SK-N-SH (cell line): Measurements from ENCODE around the gene EXOC1L. TPM values are rescaled to one million over a fixed set of nuclear protein-coding genes. Genes with fewer than 3 reads are reported as not detected.

Experiments used
- CTCF ChIA-PET: fragments of 300-600, 350-600 bp; formaldehyde crosslinking; extraction: SDS; loops from one replicate; lab custom pipeline; 2021; lab: Yijun Ruan, JAX
- POLR2A ChIA-PET: fragments of 350-600 bp; sonication (Branson Sonifier 250); formaldehyde crosslinking; extraction: SDS; loops from one replicate; lab custom pipeline; 2020; ENCODE audit warnings: antibody characterized with exemption, inconsistent platforms; lab: Yijun Ruan, JAX
- DNase-seq: peaks from one replicate; pipeline ENCODE4 v3.0.0; 2012
- H2AFZ ChIP-seq: fragments of 200-600 bp; sonication (generic); 2 replicates; pipeline ENCODE4 v1.8.1; 2016; ENCODE audit warnings: antibody characterized with exemption, mild to moderate bottlenecking, low read depth
- H3F3A ChIP-seq: fragments of 200-600 bp; sonication (generic); replicated peaks from 2 replicates; pipeline ENCODE3; 2016; ENCODE audit warnings: antibody characterized with exemption, mild to moderate bottlenecking; ENCODE audit not compliant: insufficient read depth
- H3K27ac ChIP-seq, 2 experiments: fragments of 200-500 bp in 1 of 2; fragments of 200-600 bp in 1 of 2; sonication (Bioruptor generic) in 1 of 2; sonication (generic), shearing (Covaris generic) in 1 of 2; 2 replicates each; pipeline versions ENCODE4 v1.5.1 to v1.6.1; 2014 to 2016; ENCODE audit warnings: low read depth in 2 of 2, inconsistent platforms in 1 of 2, low read length in 1 of 2, mild to moderate bottlenecking in 1 of 2, mixed read lengths in 1 of 2
- H3K27me3 ChIP-seq: fragments of 200-600 bp; sonication (generic), shearing (Covaris generic); 2 replicates; pipeline ENCODE4 v1.6.1; 2016; ENCODE audit warnings: mixed run types; ENCODE audit not compliant: insufficient read depth
- H3K36me3 ChIP-seq, 2 experiments: fragments of 200-500 bp in 1 of 2; fragments of 200-600 bp in 1 of 2; sonication (Bioruptor generic) in 1 of 2; sonication (generic) in 1 of 2; replicated peaks in 1 of 2; 2 replicates each; pipeline versions ENCODE3 to v1.5.1; 2014 to 2016; ENCODE audit warnings: low read length in 1 of 2, mild to moderate bottlenecking in 1 of 2; ENCODE audit not compliant: insufficient read depth in 2 of 2, control insufficient read depth in 1 of 2
- H3K4me1 ChIP-seq, 2 experiments: fragments of 200-500 bp in 1 of 2; fragments of 200-600 bp in 1 of 2; sonication (Bioruptor generic) in 1 of 2; sonication (generic), shearing (Covaris generic) in 1 of 2; 2 replicates each; pipeline versions ENCODE4 v1.5.1 to v1.6.1; 2014 to 2016; ENCODE audit warnings: low read depth in 1 of 2, low read length in 1 of 2, mixed run types in 1 of 2; ENCODE audit not compliant: insufficient read depth in 2 of 2, control insufficient read depth in 1 of 2
- H3K4me2 ChIP-seq: fragments of 200-600 bp; sonication (generic), shearing (Covaris generic); 2 replicates; pipeline ENCODE4 v1.6.1; 2017; ENCODE audit warnings: mixed run types
- H3K4me3 ChIP-seq, 2 experiments: fragments of 200-500 bp in 1 of 2; fragments of 200-600 bp in 1 of 2; sonication (Bioruptor generic) in 1 of 2; sonication (generic), shearing (Covaris generic) in 1 of 2; 2 replicates each; pipeline versions ENCODE4 v1.5.1 to v1.8.1; 2014 to 2016; ENCODE audit warnings: low read depth in 2 of 2, inconsistent platforms in 1 of 2, low read length in 1 of 2, mild to moderate bottlenecking in 1 of 2, mixed read lengths in 1 of 2, moderate library complexity in 1 of 2
- H3K79me2 ChIP-seq: fragments of 200-600 bp; sonication (generic); 2 replicates; pipeline ENCODE4 v1.8.1; 2017; ENCODE audit warnings: mild to moderate bottlenecking; ENCODE audit not compliant: insufficient read depth
- H3K9ac ChIP-seq: fragments of 200-600 bp; sonication (generic); 2 replicates; pipeline ENCODE4 v1.6.1; 2017; ENCODE audit warnings: mixed run types
- H3K9me2 ChIP-seq: fragments of 200-600 bp; sonication (generic); 2 replicates; pipeline ENCODE4 v1.6.1; 2017; ENCODE audit warnings: mixed run types
- H3K9me3 ChIP-seq: fragments of 200-600 bp; sonication (generic); 2 replicates; pipeline ENCODE4 v1.6.1; 2017; ENCODE audit warnings: mixed run types, mild to moderate bottlenecking, moderate library complexity
- H4K20me1 ChIP-seq: fragments of 200-600 bp; sonication (generic); 2 replicates; pipeline ENCODE4 v1.6.1; 2017; ENCODE audit warnings: mild to moderate bottlenecking, mixed run types; ENCODE audit not compliant: insufficient read depth
- CHD2 ChIP-seq: fragments of 150-350 bp; IDR thresholded peaks from 2 replicates; pipeline ENCODE4 v1.6.1; 2018; ENCODE audit warnings: low read length; ENCODE audit not compliant: partially characterized antibody
- ELF1 ChIP-seq: IDR thresholded peaks from 2 replicates; pipeline ENCODE4 v1.4.0; 2012
- EP300 ChIP-seq, 2 experiments: IDR thresholded peaks; 2 replicates each; pipeline versions ENCODE4 v1.4.0 to v1.6.1; 2012; ENCODE audit warnings: borderline replicate concordance in 1 of 2, low read depth in 1 of 2, low read length in 1 of 2
- FOXJ3 ChIP-seq: sonication (generic); formaldehyde crosslinking; IDR thresholded peaks from 2 replicates; pipeline ENCODE4 v1.5.1; 2020; ENCODE audit warnings: mild to moderate bottlenecking, missing genetic modification reagents
- FOXM1 ChIP-seq: IDR thresholded peaks from 2 replicates; pipeline ENCODE4 v1.4.0; 2012; ENCODE audit warnings: low read depth, mild to moderate bottlenecking
- GABPA ChIP-seq: IDR thresholded peaks from 2 replicates; pipeline ENCODE4 v1.4.0; 2012; ENCODE audit warnings: low read depth, mild to moderate bottlenecking
- GATA2 ChIP-seq: sonication (generic); formaldehyde crosslinking; IDR thresholded peaks from 2 replicates; pipeline ENCODE4 v1.5.0; 2020; ENCODE audit warnings: mild to moderate bottlenecking, missing genetic modification reagents
- JUND ChIP-seq: IDR thresholded peaks from 2 replicates; pipeline ENCODE4 v1.4.0; 2012
- MEF2A ChIP-seq: IDR thresholded peaks from 2 replicates; pipeline ENCODE4 v1.4.0; 2012; ENCODE audit warnings: low read depth, borderline replicate concordance
- MXI1 ChIP-seq: IDR thresholded peaks from 2 replicates; pipeline ENCODE4 v1.6.1; 2012; ENCODE audit warnings: mild to moderate bottlenecking, low read depth, low read length, improper control_type of control experiment
- NFIC ChIP-seq: IDR thresholded peaks from 2 replicates; pipeline ENCODE4 v1.4.0; 2012; ENCODE audit warnings: borderline replicate concordance
- RCOR1 ChIP-seq: fragments of 150-350 bp; IDR thresholded peaks from 2 replicates; pipeline ENCODE4 v1.6.1; 2017; ENCODE audit warnings: antibody characterized with exemption, low read length
- TAF1 ChIP-seq: IDR thresholded peaks from 2 replicates; pipeline ENCODE4 v1.6.1; 2012; ENCODE audit warnings: low read depth, mild to moderate bottlenecking, low read length, moderate library complexity, borderline replicate concordance
- TCF12 ChIP-seq: IDR thresholded peaks from 2 replicates; pipeline ENCODE4 v1.4.0; 2012
- TEAD4 ChIP-seq: IDR thresholded peaks from 2 replicates; pipeline ENCODE4 v1.4.0; 2012; ENCODE audit warnings: mild to moderate bottlenecking, borderline replicate concordance; ENCODE audit not compliant: insufficient read depth
- YY1 ChIP-seq: IDR thresholded peaks from 2 replicates; pipeline ENCODE4 v1.4.0; 2012; ENCODE audit warnings: low read depth, mild to moderate bottlenecking
- WGBS: methylation state at CpG from one replicate; pipeline ENCODE4 v1.1.6; 2017; ENCODE audit warnings: low lambda C conversion rate; 5-methylcytosine and 5-hydroxymethylcytosine counted together
- polyA plus RNA-seq, 3 experiments: library from polyadenylated mRNA; depleted of rRNA; stranded (reverse); fragments of >200 nt; gene quantifications; 2 replicates each; pipeline ENCODE4 v1.2.3, GENCODE V29; 2012
- TF ChIP-seq, protein P1 (sequence below): IDR thresholded peaks from 2 replicates; pipeline ENCODE4 v1.4.0; 2012; ENCODE audit warnings: low read depth, borderline replicate concordance
- TF ChIP-seq, protein P2 (sequence below): fragments of 150-350 bp; IDR thresholded peaks from 2 replicates; pipeline ENCODE4 v1.6.1; 2016; ENCODE audit warnings: mild to moderate bottlenecking, low read depth, low read length
- TF ChIP-seq, protein P3 (sequence below): fragments of 150-350 bp; IDR thresholded peaks from 2 replicates; pipeline ENCODE4 v1.6.1; 2017; ENCODE audit warnings: antibody characterized with exemption, low read length, low read depth, borderline replicate concordance
- TF ChIP-seq, protein P4 (sequence below): IDR thresholded peaks from 2 replicates; pipeline ENCODE4 v1.4.0; 2012; ENCODE audit warnings: low read depth
- TF ChIP-seq, protein P5 (sequence below): IDR thresholded peaks from 2 replicates; pipeline ENCODE4 v1.4.0; 2012; ENCODE audit warnings: low read depth, borderline replicate concordance

EXOC1L gene
- polyA plus RNA-seq, 1 of the 3 experiments (the other 2 are of a cell fraction) = not detected

DNA sequence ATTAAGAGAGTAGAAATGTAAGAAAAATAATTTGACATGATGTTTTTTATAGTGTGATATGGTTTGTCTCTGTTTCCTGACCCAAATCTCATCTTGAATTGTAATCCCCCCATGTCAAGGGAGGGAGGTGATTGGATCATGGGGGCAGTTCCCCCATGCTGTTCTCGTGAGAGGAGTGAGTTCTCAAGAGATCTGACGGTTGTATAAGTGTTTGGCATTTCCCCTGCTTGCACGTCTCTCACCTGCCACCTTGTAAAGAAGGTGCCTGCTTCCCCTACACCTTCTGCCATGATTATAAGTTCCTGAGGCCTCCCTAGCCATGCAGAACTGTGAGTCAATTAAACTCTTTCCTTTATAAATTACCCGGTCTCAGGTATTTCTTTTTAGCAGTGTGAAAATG, 34.8 kb upstream of the EXOC1L start (continued):
- TF ChIP-seq, protein P1, sequence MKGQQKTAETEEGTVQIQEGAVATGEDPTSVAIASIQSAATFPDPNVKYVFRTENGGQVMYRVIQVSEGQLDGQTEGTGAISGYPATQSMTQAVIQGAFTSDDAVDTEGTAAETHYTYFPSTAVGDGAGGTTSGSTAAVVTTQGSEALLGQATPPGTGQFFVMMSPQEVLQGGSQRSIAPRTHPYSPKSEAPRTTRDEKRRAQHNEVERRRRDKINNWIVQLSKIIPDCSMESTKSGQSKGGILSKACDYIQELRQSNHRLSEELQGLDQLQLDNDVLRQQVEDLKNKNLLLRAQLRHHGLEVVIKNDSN = no peak
- TF ChIP-seq EP300 (IDR thresholded peaks at IDR 0.05; ENCODE audit: borderline replicate concordance in 1 of 2, low read depth in 1 of 2, low read length in 1 of 2) (no peak), MEF2A (no peak), YY1 (no peak), GATA2 (CRISPR knock-in tag) (no peak), RCOR1 (no peak), TCF12 (no peak)
- TF ChIP-seq, protein P2, sequence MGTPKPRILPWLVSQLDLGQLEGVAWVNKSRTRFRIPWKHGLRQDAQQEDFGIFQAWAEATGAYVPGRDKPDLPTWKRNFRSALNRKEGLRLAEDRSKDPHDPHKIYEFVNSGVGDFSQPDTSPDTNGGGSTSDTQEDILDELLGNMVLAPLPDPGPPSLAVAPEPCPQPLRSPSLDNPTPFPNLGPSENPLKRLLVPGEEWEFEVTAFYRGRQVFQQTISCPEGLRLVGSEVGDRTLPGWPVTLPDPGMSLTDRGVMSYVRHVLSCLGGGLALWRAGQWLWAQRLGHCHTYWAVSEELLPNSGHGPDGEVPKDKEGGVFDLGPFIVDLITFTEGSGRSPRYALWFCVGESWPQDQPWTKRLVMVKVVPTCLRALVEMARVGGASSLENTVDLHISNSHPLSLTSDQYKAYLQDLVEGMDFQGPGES = no peak
- TF ChIP-seq, all 33 proteins: peak for 0

DNA sequence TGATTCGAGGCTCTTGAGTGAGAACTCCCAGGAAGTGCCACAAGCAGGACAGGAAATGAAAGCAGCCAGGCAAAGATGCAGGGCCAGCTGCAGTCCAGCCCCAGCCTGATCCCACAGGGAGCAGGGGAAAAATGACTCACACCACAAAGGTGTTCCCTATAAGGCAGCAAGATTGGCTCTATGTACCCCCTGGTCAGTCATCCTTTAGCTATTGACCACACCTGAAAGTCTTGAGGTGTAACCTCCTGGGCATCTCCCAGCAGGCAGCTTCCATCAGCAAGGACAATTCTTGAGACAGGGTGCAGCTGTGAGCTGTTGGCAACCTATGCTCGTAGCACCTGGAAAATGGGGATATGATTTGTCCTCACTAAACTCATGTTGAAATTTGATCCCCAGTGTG, 27.9 kb upstream of the EXOC1L start:
- Histone ChIP-seq H3K4me1 (no peaks in the 10 kb centered on the region; a peak in 1 of 4 replicates), H3K9ac (no peak overlapping the region), H3F3A (no peaks in the 10 kb centered on the region), H3K36me3 (no peaks in the 10 kb centered on the region), H3K4me2 (no peak overlapping the region; the same call in 1 of the 2 replicates), H3K79me2 (no peaks in the 10 kb centered on the region), H4K20me1 (no peaks in the 10 kb centered on the region), H2AFZ (no peak overlapping the region), H3K27me3 (no peaks in the 10 kb centered on the region; the same call in 1 of the 2 replicates)
- CTCF ChIA-PET = no interaction called here
- no peak for DNase-seq
- WGBS = 9% methylated on average over 1 of the region's 2 CpGs
- no peak for TF ChIP-seq MXI1
- no peak for TF ChIP-seq TAF1
- TF ChIP-seq TEAD4 = no peak
- TF ChIP-seq, protein P1 = no peak
- TF ChIP-seq GATA2 (CRISPR knock-in tag) = no peak
- TF ChIP-seq CHD2 = no peak
- TF ChIP-seq, protein P3, sequence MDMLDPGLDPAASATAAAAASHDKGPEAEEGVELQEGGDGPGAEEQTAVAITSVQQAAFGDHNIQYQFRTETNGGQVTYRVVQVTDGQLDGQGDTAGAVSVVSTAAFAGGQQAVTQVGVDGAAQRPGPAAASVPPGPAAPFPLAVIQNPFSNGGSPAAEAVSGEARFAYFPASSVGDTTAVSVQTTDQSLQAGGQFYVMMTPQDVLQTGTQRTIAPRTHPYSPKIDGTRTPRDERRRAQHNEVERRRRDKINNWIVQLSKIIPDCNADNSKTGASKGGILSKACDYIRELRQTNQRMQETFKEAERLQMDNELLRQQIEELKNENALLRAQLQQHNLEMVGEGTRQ = no peak
- TF ChIP-seq NFIC = no peak
- TF ChIP-seq FOXJ3 (CRISPR knock-in tag) = no peak
- TF ChIP-seq, protein P4, sequence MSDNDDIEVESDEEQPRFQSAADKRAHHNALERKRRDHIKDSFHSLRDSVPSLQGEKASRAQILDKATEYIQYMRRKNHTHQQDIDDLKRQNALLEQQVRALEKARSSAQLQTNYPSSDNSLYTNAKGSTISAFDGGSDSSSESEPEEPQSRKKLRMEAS = no peak
- no peak for TF ChIP-seq GABPA
- TF ChIP-seq JUND = no peak
- TF ChIP-seq ELF1 = no peak
- no peak for TF ChIP-seq FOXM1
- TF ChIP-seq YY1 = no peak
- TF ChIP-seq, protein P5, sequence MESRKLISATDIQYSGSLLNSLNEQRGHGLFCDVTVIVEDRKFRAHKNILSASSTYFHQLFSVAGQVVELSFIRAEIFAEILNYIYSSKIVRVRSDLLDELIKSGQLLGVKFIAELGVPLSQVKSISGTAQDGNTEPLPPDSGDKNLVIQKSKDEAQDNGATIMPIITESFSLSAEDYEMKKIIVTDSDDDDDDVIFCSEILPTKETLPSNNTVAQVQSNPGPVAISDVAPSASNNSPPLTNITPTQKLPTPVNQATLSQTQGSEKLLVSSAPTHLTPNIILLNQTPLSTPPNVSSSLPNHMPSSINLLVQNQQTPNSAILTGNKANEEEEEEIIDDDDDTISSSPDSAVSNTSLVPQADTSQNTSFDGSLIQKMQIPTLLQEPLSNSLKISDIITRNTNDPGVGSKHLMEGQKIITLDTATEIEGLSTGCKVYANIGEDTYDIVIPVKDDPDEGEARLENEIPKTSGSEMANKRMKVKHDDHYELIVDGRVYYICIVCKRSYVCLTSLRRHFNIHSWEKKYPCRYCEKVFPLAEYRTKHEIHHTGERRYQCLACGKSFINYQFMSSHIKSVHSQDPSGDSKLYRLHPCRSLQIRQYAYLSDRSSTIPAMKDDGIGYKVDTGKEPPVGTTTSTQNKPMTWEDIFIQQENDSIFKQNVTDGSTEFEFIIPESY = no peak
- no peak for TF ChIP-seq EP300 (IDR thresholded peaks at IDR 0.05; ENCODE audit: borderline replicate concordance in 1 of 2, low read depth in 1 of 2, low read length in 1 of 2)
- TF ChIP-seq, all 33 proteins: peak for 0
- Histone ChIP-seq H3K27ac (no peak overlapping the region), H3K4me3 (no peak overlapping the region), H3K9me2 (no peaks in the 10 kb centered on the region), H3K9me3 (no peaks in the 10 kb centered on the region)
- POLR2A ChIA-PET = no interaction called here
